OCI-LY1 (cell line): ENCODE data around the gene ATP8A2.
"Not testable (repeated sequence)": the region's sequence is repeated elsewhere in the genome, so short reads cannot be mapped to it uniquely, and the experiment has no call there.

Source experiments
- H2AFZ ChIP-seq: fragments of 200-600 bp; sonication (generic), shearing (Covaris generic); 2 replicates; pipeline ENCODE4 v1.6.0; 2014; ENCODE audit warnings: antibody characterized with exemption, mild to moderate bottlenecking, low read length
- H3F3A ChIP-seq: fragments of 200-600 bp; sonication (generic), shearing (Covaris generic); 2 replicates; pipeline ENCODE4 v1.6.0; 2014; ENCODE audit warnings: mild to moderate bottlenecking, antibody characterized with exemption, low read length, moderate library complexity; ENCODE audit not compliant: insufficient read depth
- H3K27ac ChIP-seq: fragments of 200-600 bp; sonication (generic); 2 replicates; pipeline ENCODE4 v1.5.1; 2014; ENCODE audit warnings: low read length, mixed run types, mild to moderate bottlenecking, low read depth; ENCODE audit not compliant: poor library complexity, severe bottlenecking
- H3K27me3 ChIP-seq: fragments of 200-600 bp; sonication (generic); 2 replicates; pipeline ENCODE4 v1.6.0; 2014; ENCODE audit warnings: antibody characterized with exemption, mild to moderate bottlenecking, low read length, moderate library complexity; ENCODE audit not compliant: insufficient read depth
- H3K36me3 ChIP-seq: fragments of 200-600 bp; sonication (generic); 2 replicates; pipeline ENCODE4 v1.6.1; 2014; ENCODE audit warnings: mild to moderate bottlenecking, antibody characterized with exemption, low read length, moderate library complexity, mixed read lengths; ENCODE audit not compliant: insufficient read depth
- H3K4me1 ChIP-seq: fragments of 200-600 bp; sonication (generic); 2 replicates; pipeline ENCODE4 v1.5.1; 2014; ENCODE audit warnings: mild to moderate bottlenecking, low read length, moderate library complexity; ENCODE audit not compliant: insufficient read depth, severe bottlenecking
- H3K4me2 ChIP-seq: fragments of 200-600 bp; sonication (generic), shearing (Covaris generic); 2 replicates; pipeline ENCODE4 v1.6.1; 2014; ENCODE audit warnings: low read length
- H3K4me3 ChIP-seq: fragments of 200-600 bp; sonication (generic); 2 replicates; pipeline ENCODE4 v1.5.1; 2014; ENCODE audit warnings: low read length, low read depth, mild to moderate bottlenecking, mixed read lengths; ENCODE audit not compliant: poor library complexity, severe bottlenecking
- H3K79me2 ChIP-seq: fragments of 200-600 bp; shearing (Covaris generic); 2 replicates; pipeline ENCODE4 v1.6.1; 2016; ENCODE audit warnings: mixed run types, low read length, mixed read lengths; ENCODE audit not compliant: insufficient read depth
- H3K9ac ChIP-seq: fragments of 200-600 bp; sonication (generic), shearing (Covaris generic); 2 replicates; pipeline ENCODE4 v1.6.1; 2014; ENCODE audit warnings: mild to moderate bottlenecking, low read length, mixed read lengths
- H3K9me2 ChIP-seq: fragments of 200-600 bp; sonication (generic), shearing (Covaris generic); 2 replicates; pipeline ENCODE4 v1.6.1; 2014; ENCODE audit warnings: low read depth, mild to moderate bottlenecking, low read length, mixed read lengths
- H3K9me3 ChIP-seq: fragments of 200-600 bp; shearing (Covaris generic); 2 replicates; pipeline ENCODE4 v1.6.1; 2014; ENCODE audit warnings: low read length, mixed read lengths
- H4K20me1 ChIP-seq: fragments of 200-600 bp; sonication (generic), shearing (Covaris generic); 2 replicates; pipeline ENCODE4 v1.6.0; 2016; ENCODE audit warnings: mild to moderate bottlenecking, low read length; ENCODE audit not compliant: insufficient read depth
- CTCF ChIP-seq: fragments of 200-600 bp; sonication (generic), shearing (Covaris generic); IDR thresholded peaks from 2 replicates; pipeline ENCODE4 v1.5.1; 2017; ENCODE audit warnings: mild to moderate bottlenecking, antibody characterized with exemption, low read length, moderate library complexity, mixed read lengths
- EZH2 ChIP-seq: fragments of 200-600 bp; sonication (generic), shearing (Covaris generic); IDR thresholded peaks from 2 replicates; pipeline ENCODE4 v1.8.0; 2017; ENCODE audit warnings: borderline replicate concordance, mixed run types, mild to moderate bottlenecking, antibody characterized with exemption, low read length, moderate library complexity, mixed read lengths

Gene ATP8A2

DNA sequence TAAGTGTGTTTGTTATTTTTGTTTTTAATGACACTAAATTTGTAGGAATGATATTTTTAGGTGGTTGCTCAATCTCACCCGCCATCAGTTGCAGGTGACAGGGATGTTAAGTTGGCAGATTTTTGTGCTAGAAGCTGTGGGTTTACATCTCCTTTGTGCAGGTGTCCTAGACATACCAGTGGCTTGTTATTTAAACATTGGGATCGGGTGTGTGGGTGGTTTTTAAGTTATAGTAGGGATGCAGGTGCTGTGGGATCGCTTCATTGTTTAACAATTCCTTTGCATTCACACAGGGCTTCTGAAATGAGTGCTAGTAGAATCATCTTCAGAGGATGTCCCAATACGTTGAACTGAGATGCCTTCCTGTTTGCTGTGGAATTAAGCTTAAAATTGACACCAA is 580.1 kb downstream of the ATP8A2 start:
- Histone ChIP-seq H3K4me1 (no peaks in the 10 kb centered on the region), H3K9ac (no peak overlapping the region), H4K20me1 (no peaks in the 10 kb centered on the region), H3K9me2 (no peaks in the 10 kb centered on the region), H3K27me3 (peaks cover 7% of the 10 kb centered on the region; the same call in 1 of the 2 replicates), H3K36me3 (no peaks in the 10 kb centered on the region), H3K79me2 (no peaks in the 10 kb centered on the region), H3K4me3 (no peak overlapping the region), H3F3A (no peaks in the 10 kb centered on the region), H2AFZ (no peak overlapping the region), H3K4me2 (no peak overlapping the region), H3K9me3 (no peaks in the 10 kb centered on the region), H3K27ac (no peak overlapping the region)
- TF ChIP-seq EZH2: no peak
- TF ChIP-seq CTCF: no peak

GRCh38 chr13:25954080-25954479 is 582.3 kb downstream of the ATP8A2 start:
- not testable (repeated sequence) for H3K4me1 ChIP-seq, H3K4me3 ChIP-seq, H3K27ac ChIP-seq, H3K9me2 ChIP-seq, H3F3A ChIP-seq, H3K9me3 ChIP-seq, H3K27me3 ChIP-seq, H3K4me2 ChIP-seq, H3K79me2 ChIP-seq, H2AFZ ChIP-seq, H4K20me1 ChIP-seq, H3K9ac ChIP-seq, H3K36me3 ChIP-seq

DNA sequence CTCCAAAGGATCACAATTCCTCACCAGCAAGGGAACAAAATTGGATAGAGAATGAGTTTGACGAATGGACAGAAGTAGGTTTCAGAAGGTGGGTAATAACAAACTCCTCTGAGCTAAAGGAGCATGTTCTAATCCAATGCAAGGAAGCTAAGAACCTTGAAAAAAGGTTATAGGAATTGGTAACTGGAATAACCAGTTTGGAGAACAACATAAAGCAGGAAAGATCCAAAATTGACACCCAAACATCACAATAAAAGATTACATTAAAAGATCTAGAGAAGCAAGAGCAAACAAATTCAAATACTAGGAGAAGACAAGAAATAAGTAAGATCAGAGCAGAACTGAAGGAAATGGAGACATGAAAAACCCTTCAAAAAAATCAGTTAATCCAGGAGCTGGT is 583.2 kb downstream of the ATP8A2 start:
- not testable (repeated sequence) for H3K27me3 ChIP-seq

DNA sequence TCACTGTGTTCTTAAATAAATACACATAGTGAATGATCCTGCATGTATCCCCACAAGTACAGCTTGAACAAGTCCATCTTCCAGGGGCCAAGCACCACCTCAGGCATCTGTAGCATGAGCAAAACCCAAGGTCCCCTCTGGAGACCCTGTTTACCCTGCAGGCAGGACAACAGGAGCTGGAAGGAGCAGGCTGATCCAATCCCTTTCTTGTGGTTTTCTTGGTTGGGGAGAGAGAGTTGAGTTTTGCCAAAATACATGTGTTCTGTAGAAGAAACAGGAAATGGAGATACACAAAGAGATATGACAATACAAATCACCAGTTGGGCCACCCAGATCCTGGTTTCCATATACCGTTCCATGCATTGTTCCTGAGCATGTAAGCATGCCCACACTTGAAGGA is 587.2 kb downstream of the ATP8A2 start:
- Histone ChIP-seq H3K27me3 (no peaks in the 10 kb centered on the region), H3K79me2 (no peaks in the 10 kb centered on the region), H2AFZ (no peak overlapping the region), H3K36me3 (no peaks in the 10 kb centered on the region), H3F3A (no peaks in the 10 kb centered on the region), H3K4me3 (no peak overlapping the region), H3K4me1 (no peaks in the 10 kb centered on the region), H3K9me2 (no peaks in the 10 kb centered on the region), H3K9me3 (no peaks in the 10 kb centered on the region), H4K20me1 (no peaks in the 10 kb centered on the region), H3K4me2 (no peak overlapping the region), H3K9ac (no peak overlapping the region), H3K27ac (no peak overlapping the region)
- TF ChIP-seq EZH2: no peak
- no peak for TF ChIP-seq CTCF

More for the DNA sequence above, 583.2 kb downstream of the ATP8A2 start:
- not testable (repeated sequence) for H4K20me1 ChIP-seq, H3F3A ChIP-seq, H3K27ac ChIP-seq, H3K4me2 ChIP-seq, H3K36me3 ChIP-seq, H3K9ac ChIP-seq, H3K79me2 ChIP-seq, H3K9me3 ChIP-seq, H3K4me3 ChIP-seq, H3K4me1 ChIP-seq, H2AFZ ChIP-seq, H3K9me2 ChIP-seq
